Natural killer cell (primary cell): ENCODE data around the gene ARSI. TPM values are rescaled to one million over a fixed set of nuclear protein-coding genes. Genes with fewer than 3 reads are reported as not detected.

Experiments
- ATAC-seq, 3 donors: fragments of 150-1000 bp in 2 of 3; fragments of 200-7000 bp in 1 of 3; cut with Tn5 transposase; 1 replicate in 1 of 3; 2 replicates in 2 of 3; pipeline ENCODE4 v1.10.0; 2021; ENCODE audit warnings: mild to moderate bottlenecking in 2 of 3, moderate library complexity in 2 of 3
- DNase-seq, 2 donors: peaks; one replicate each; pipeline versions ENCODE4 v3.0.0 to v3.0.0-alpha.2; 2013 to 2021; ENCODE audit warnings: mixed read lengths in 1 of 2
- H3K27ac ChIP-seq: one replicate; pipeline ENCODE4 v1.5.1; 2013; ENCODE audit warnings: mild to moderate bottlenecking, low read length
- H3K27me3 ChIP-seq: one replicate; pipeline ENCODE4 v1.6.1; 2013; ENCODE audit warnings: low read length; ENCODE audit not compliant: control insufficient read depth, insufficient read depth
- H3K36me3 ChIP-seq: one replicate; pipeline ENCODE4 v1.6.1; 2013; ENCODE audit warnings: low read length; ENCODE audit not compliant: control insufficient read depth, insufficient read depth
- H3K4me1 ChIP-seq: one replicate; pipeline ENCODE4 v1.6.1; 2013; ENCODE audit warnings: low read length; ENCODE audit not compliant: control insufficient read depth, insufficient read depth
- H3K4me3 ChIP-seq: one replicate; pipeline ENCODE4 v1.5.1; 2013; ENCODE audit warnings: low read length
- H3K9me3 ChIP-seq: one replicate; pipeline ENCODE4 v1.6.1; 2013; ENCODE audit warnings: low read length; ENCODE audit not compliant: control insufficient read depth, insufficient read depth
- H3K27ac Mint-ChIP-seq, 2 donors: one replicate each; pipeline ENCODE4 v1.8.0; 2022; ENCODE audit warnings: mild to moderate bottlenecking in 2 of 2, mixed read lengths in 2 of 2, moderate library complexity in 1 of 2
- H3K27me3 Mint-ChIP-seq, 2 donors: one replicate each; pipeline ENCODE4 v1.8.0; 2022; ENCODE audit warnings: low read depth in 2 of 2, mixed read lengths in 2 of 2
- H3K36me3 Mint-ChIP-seq: one replicate; pipeline ENCODE4 v1.8.0; 2022; ENCODE audit warnings: mixed read lengths
- H3K4me1 Mint-ChIP-seq, 2 donors: one replicate each; pipeline ENCODE4 v1.8.0; 2022; ENCODE audit warnings: mixed read lengths in 2 of 2
- H3K4me3 Mint-ChIP-seq: one replicate; pipeline ENCODE4 v1.8.0; 2022; ENCODE audit warnings: mild to moderate bottlenecking, moderate library complexity, mixed read lengths
- H3K9me3 Mint-ChIP-seq, 2 donors: one replicate each; pipeline ENCODE4 v1.8.0; 2022; ENCODE audit warnings: mixed read lengths in 2 of 2
- CTCF ChIP-seq: fragments of 200-600 bp; IDR thresholded peaks from one replicate; pipeline ENCODE4 v1.8.0; 2022; ENCODE audit warnings: antibody characterized with exemption
- WGBS: methylation state at CpG from one replicate; pipeline ENCODE4 v1.1.7; 2013; ENCODE audit warnings: missing lambda C conversion rate; ENCODE audit not compliant: insufficient coverage; 5-methylcytosine and 5-hydroxymethylcytosine counted together
- intact Hi-C: fragments of 100-400 bp; cut with micrococcal nuclease; formaldehyde crosslinking; loops from one replicate; pipeline ENCODE4 v1.14.2; 2022
- total RNA-seq, 4 donors: library from RNA; stranded (reverse); fragments of 120-200 nt in 1 of 4; gene quantifications; one replicate each; pipeline versions ENCODE4 v1.2.3 to v1.2.4, GENCODE V29; 2013 to 2022

Gene ARSI
- total RNA-seq, 3 donors from 2014 or later (not counting 1 experiment from before 2014, with no cell fraction given), result 0.19 TPM; not detected in 2

DNA sequence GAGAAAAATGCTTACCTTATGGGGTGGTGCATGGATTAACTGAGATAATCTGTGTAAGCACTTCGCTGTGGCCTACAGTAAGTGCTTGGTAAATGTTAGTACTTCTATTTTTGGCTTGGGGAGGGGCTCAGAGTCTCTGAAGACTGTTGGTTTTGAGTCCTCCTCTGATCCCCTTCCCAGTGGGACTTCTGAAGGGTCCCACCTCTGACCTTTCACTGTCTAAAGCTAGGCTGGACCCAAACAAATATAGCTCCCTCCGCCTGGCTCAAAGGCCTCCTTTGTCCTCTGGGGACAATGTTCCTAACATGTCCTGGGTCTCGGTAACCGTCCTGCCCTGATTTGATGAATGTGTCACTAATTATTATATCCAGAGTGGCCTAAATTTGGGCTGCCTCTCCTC, 47.9 kb downstream of the ARSI start:
- Histone ChIP-seq H3K4me3 (no peak overlapping the region), H3K9me3 (no peaks in the 10 kb centered on the region), H3K36me3 (no peaks in the 10 kb centered on the region), H3K27ac (no peak overlapping the region), H3K4me1 (no peaks in the 10 kb centered on the region), H3K27me3 (no peaks in the 10 kb centered on the region)
- ATAC-seq (no peak), DNase-seq (no peak)
- Mint-ChIP-seq H3K9me3 (no peaks in the 10 kb centered on the region), H3K4me3 (no peak overlapping the region), H3K4me1 (no peaks in the 10 kb centered on the region), H3K27ac (no peak overlapping the region), H3K36me3 (no peaks in the 10 kb centered on the region), H3K27me3 (no peaks in the 10 kb centered on the region)
- WGBS, result 91% methylated on average over 4 of the region's 4 CpGs
- no peak for TF ChIP-seq CTCF
- intact Hi-C loops, result no loop called here

GRCh38 chr5:150254363-150254762, 48.3 kb downstream of the ARSI start:
- H3K36me3 Mint-ChIP-seq, result no peaks in the 10 kb centered on the region
- 85% methylated on average over 7 of the region's 7 CpGs for WGBS
- H3K27me3 Mint-ChIP-seq, result no peaks in the 10 kb centered on the region

DNA sequence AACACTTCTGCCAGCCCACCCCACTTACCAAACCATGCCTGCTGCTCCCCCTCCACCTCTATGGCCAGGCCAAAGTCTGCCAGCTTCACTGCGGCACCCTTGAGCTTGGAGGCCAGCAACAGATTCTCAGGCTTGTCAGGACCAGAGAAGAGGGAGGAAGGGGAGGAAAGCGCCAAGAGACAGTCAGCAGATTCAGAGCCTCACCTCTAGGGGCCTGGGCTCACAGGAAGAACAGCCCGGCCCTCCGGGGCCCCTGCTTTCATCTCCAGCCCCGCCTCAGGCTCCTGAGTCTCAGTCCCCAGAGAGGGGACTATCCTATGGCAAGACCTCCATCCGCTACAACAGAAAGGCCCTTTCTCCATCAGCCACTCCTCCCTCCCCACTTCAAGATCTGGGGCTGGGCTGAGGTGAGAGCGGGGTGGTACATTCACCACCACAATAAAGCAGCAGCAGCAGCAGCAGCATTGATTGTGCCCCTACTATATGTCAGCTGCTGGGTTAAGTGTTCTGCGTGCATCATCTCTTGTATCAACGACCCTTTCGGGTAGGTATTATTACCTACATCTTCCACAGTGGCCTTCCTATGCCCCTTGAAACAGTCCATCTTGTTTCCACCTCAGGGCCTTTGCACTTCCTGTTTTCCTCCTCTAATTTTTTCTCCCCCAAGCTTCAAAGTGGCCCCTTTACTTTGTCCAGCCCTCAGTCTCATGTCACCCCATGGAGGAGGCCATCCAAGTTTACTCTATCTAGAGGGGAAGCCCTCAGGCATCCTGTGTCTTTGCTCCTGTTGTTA, 49.1 kb downstream of the ARSI start:
- no peak for DNase-seq
- WGBS, result 77% methylated on average over 10 of the region's 10 CpGs
- no peaks in the 10 kb centered on the region for H3K4me1 Mint-ChIP-seq
- no peaks in the 10 kb centered on the region for H3K9me3 Mint-ChIP-seq
- Histone ChIP-seq H3K27ac (no peak overlapping the region), H3K27me3 (no peaks in the 10 kb centered on the region), H3K36me3 (no peaks in the 10 kb centered on the region), H3K9me3 (no peaks in the 10 kb centered on the region), H3K4me3 (no peak overlapping the region), H3K4me1 (no peaks in the 10 kb centered on the region)
- H3K27me3 Mint-ChIP-seq, result no peaks in the 10 kb centered on the region
- no peaks in the 10 kb centered on the region for H3K36me3 Mint-ChIP-seq
- intact Hi-C loops, result no loop called here
- ATAC-seq, result no peak
- H3K27ac Mint-ChIP-seq, result no peak overlapping the region
- no peak for TF ChIP-seq CTCF
- H3K4me3 Mint-ChIP-seq, result no peak overlapping the region

More at GRCh38 chr5:150254363-150254762, 48.3 kb downstream of the ARSI start:
- Mint-ChIP-seq H3K4me1 (no peaks in the 10 kb centered on the region), H3K27ac (no peak overlapping the region), H3K4me3 (no peak overlapping the region), H3K9me3 (no peaks in the 10 kb centered on the region)
- H3K4me1 ChIP-seq, result no peaks in the 10 kb centered on the region
- H3K9me3 ChIP-seq, result no peaks in the 10 kb centered on the region
- TF ChIP-seq CTCF, result no peak
- intact Hi-C loops, result no loop called here
- no peak overlapping the region for H3K4me3 ChIP-seq
- no peaks in the 10 kb centered on the region for H3K27me3 ChIP-seq
- no peaks in the 10 kb centered on the region for H3K36me3 ChIP-seq
- DNase-seq, result no peak
- no peak for ATAC-seq
- H3K27ac ChIP-seq, result no peak overlapping the region

GRCh38 chr5:150252489-150252888, 50.2 kb downstream of the ARSI start:
- Mint-ChIP-seq H3K27me3 (no peaks in the 10 kb centered on the region), H3K36me3 (no peaks in the 10 kb centered on the region), H3K9me3 (no peaks in the 10 kb centered on the region), H3K27ac (no peak overlapping the region), H3K4me1 (no peaks in the 10 kb centered on the region), H3K4me3 (no peak overlapping the region)
- Histone ChIP-seq H3K27ac (no peak overlapping the region), H3K9me3 (no peaks in the 10 kb centered on the region), H3K4me1 (no peaks in the 10 kb centered on the region), H3K27me3 (no peaks in the 10 kb centered on the region), H3K36me3 (no peaks in the 10 kb centered on the region), H3K4me3 (no peak overlapping the region)
- ATAC-seq (no peak), DNase-seq (no peak)
- no peak for TF ChIP-seq CTCF
- intact Hi-C loops, result no loop called here
- 90% methylated on average over 6 of the region's 6 CpGs for whole genome bisulfite sequencing
